Measurements from ENCODE around the gene LARP4. TPM values are rescaled to one million over a fixed set of nuclear protein-coding genes. Genes with fewer than 3 reads are reported as not detected.

LARP4 gene
- total RNA-seq, 1 donor from 2014 or later: 63.8 TPM

DNA sequence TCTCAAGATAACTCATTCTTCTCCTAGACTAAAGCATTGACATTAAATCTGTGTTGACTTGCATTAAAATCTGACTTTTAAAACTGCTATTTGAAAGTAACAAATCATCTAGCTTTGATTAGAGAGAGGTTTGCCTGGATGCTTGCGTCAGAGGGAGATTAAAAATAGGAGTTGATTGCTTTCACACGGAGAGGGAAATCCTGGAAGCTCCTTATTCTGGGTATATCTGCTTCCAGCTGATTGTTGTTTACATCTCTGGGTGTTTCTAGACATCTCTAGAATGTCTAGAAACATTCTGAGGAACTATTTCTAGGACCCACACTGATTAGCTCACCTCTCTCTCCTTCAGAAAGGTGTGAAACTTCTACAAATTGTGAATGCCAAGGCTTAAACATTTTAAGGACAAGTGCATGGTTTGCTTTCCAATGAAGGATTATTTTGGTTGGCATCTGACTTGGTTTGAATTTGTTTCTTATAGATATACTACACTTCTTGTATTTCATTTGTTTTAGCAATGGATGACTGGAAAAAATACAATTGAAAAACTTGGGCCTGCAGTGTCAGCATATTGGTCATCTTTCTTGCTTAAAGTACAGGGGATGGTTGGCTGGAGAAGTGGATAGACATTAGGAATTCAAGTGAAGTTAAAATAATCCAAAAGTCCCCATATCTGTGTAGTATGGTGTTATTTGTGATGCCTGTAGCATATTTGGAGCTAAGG, 106.2 kb downstream of the LARP4 start:
- TF ChIP-seq EZH2 (IDR thresholded peaks at IDR 0.05; ENCODE audit: insufficient read depth, low read length): no peak
- TF ChIP-seq, protein P1, sequence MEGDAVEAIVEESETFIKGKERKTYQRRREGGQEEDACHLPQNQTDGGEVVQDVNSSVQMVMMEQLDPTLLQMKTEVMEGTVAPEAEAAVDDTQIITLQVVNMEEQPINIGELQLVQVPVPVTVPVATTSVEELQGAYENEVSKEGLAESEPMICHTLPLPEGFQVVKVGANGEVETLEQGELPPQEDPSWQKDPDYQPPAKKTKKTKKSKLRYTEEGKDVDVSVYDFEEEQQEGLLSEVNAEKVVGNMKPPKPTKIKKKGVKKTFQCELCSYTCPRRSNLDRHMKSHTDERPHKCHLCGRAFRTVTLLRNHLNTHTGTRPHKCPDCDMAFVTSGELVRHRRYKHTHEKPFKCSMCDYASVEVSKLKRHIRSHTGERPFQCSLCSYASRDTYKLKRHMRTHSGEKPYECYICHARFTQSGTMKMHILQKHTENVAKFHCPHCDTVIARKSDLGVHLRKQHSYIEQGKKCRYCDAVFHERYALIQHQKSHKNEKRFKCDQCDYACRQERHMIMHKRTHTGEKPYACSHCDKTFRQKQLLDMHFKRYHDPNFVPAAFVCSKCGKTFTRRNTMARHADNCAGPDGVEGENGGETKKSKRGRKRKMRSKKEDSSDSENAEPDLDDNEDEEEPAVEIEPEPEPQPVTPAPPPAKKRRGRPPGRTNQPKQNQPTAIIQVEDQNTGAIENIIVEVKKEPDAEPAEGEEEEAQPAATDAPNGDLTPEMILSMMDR (IDR thresholded peaks at IDR 0.05; ENCODE audit: insufficient read depth, low read depth, low read length): no peak
- FAIRE-seq: no peak
- H3K36me3 ChIP-seq (ENCODE audit: insufficient read depth, low read length): no peaks in the 10 kb centered on the region
- peaks cover 73% of the 10 kb centered on the region for H3K79me2 ChIP-seq (ENCODE audit: insufficient read depth, low read length)
- H3K27ac ChIP-seq (ENCODE audit: low read depth, low read length): no peak overlapping the region
- H3K27ac Mint-ChIP-seq (ENCODE audit: unreplicated experiment): peak overlapping the region; percentile 13
- H3K9ac ChIP-seq (ENCODE audit: low read length): peak overlapping the region; percentile 96
- no peaks in the 10 kb centered on the region for H3K27me3 Mint-ChIP-seq (ENCODE audit: low read depth, unreplicated experiment)
- H3K9me3 ChIP-seq (ENCODE audit: insufficient read depth, low read depth, low read length): no peaks in the 10 kb centered on the region
- H3K4me1 ChIP-seq (ENCODE audit: insufficient read depth, low read length): peaks cover 19% of the 10 kb centered on the region
- no peak overlapping the region for H2AFZ ChIP-seq (ENCODE audit: low read depth, low read length)
- peaks cover 52% of the 10 kb centered on the region for H4K20me1 ChIP-seq (ENCODE audit: insufficient read depth, low read length)
- peak overlapping the region; percentile 92 for H3K4me2 ChIP-seq (ENCODE audit: low read length)
- peaks cover 37% of the 10 kb centered on the region for H3K4me1 Mint-ChIP-seq (ENCODE audit: low read depth, unreplicated experiment)
- peak overlapping the region; percentile 96 for H3K4me3 Mint-ChIP-seq (ENCODE audit: unreplicated experiment)
- no peaks in the 10 kb centered on the region for H3K27me3 ChIP-seq (ENCODE audit: insufficient read depth, low read length)
- H3K4me3 ChIP-seq (ENCODE audit: insufficient read depth, low read depth, low read length): no peak overlapping the region
- peak; percentile 17 for DNase-seq (ENCODE audit: low read depth)
- no peaks in the 10 kb centered on the region for H3K9me3 Mint-ChIP-seq (ENCODE audit: unreplicated experiment)
- H3K36me3 Mint-ChIP-seq (ENCODE audit: low read depth, unreplicated experiment): no peaks in the 10 kb centered on the region

DNA sequence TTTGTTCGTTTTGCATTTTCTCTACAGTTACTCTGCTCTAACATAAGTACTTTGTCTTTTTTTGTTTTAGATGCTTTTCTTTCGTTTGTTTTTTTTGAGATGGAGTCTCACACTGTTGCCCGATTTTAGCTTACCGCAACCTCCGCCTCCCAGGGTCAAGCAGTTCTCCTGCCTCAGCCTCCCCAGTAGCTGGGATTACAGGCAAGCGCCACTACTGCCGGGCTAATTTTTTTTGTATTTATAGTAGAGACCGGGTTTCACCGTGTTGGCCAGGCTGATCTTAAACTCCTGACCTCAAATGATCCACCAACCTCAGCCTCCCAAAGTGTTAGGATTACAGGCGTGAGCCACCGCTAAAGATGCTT, 106.8 kb downstream of the LARP4 start:
- peaks cover 37% of the 10 kb centered on the region for H3K4me1 Mint-ChIP-seq (ENCODE audit: low read depth, unreplicated experiment)
- H4K20me1 ChIP-seq (ENCODE audit: insufficient read depth, low read length): peaks cover 57% of the 10 kb centered on the region
- peak overlapping the region; percentile 96 for H3K4me3 Mint-ChIP-seq (ENCODE audit: unreplicated experiment)
- peak overlapping the region; percentile 13 for H3K27ac Mint-ChIP-seq (ENCODE audit: unreplicated experiment)
- peaks cover 19% of the 10 kb centered on the region for H3K4me1 ChIP-seq (ENCODE audit: insufficient read depth, low read length)
- H3K4me2 ChIP-seq (ENCODE audit: low read length): peak overlapping the region; percentile 92
- H3K27ac ChIP-seq (ENCODE audit: low read depth, low read length): no peak overlapping the region
- TF ChIP-seq, protein P1 (IDR thresholded peaks at IDR 0.05; ENCODE audit: insufficient read depth, low read depth, low read length): no peak
- peak overlapping the region; percentile 23 for H3K9ac ChIP-seq (ENCODE audit: low read length)
- H3K9me3 Mint-ChIP-seq (ENCODE audit: unreplicated experiment): no peaks in the 10 kb centered on the region
- no peak overlapping the region for H2AFZ ChIP-seq (ENCODE audit: low read depth, low read length)
- DNase-seq (ENCODE audit: low read depth) (no peak), FAIRE-seq (no peak)
- H3K27me3 Mint-ChIP-seq (ENCODE audit: low read depth, unreplicated experiment): no peaks in the 10 kb centered on the region
- no peaks in the 10 kb centered on the region for H3K9me3 ChIP-seq (ENCODE audit: insufficient read depth, low read depth, low read length)
- no peaks in the 10 kb centered on the region for H3K36me3 ChIP-seq (ENCODE audit: insufficient read depth, low read length)
- H3K36me3 Mint-ChIP-seq (ENCODE audit: low read depth, unreplicated experiment): no peaks in the 10 kb centered on the region
- H3K4me3 ChIP-seq (ENCODE audit: insufficient read depth, low read depth, low read length): no peak overlapping the region
- no peaks in the 10 kb centered on the region for H3K27me3 ChIP-seq (ENCODE audit: insufficient read depth, low read length)
- peaks cover 78% of the 10 kb centered on the region for H3K79me2 ChIP-seq (ENCODE audit: insufficient read depth, low read length)

DNA sequence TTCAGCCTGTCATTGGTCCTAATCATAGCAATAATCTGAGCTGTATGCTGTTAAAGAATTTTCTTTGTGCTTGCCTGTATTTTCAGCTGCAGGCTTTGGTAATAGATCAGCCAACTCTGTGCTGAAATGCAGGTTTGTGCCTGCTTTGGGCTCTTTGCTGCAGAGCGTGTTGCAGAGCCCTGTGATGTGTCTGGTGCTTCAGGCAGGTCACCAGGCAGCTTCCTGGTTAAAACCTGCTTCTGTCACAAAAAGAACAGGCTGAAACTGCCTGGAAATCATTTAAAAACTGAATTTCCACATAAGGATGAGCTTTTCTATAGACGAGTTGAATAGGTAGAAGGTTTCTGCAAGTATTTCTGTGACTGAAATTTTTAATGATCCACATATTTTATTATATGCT, 107.2 kb downstream of the LARP4 start:
- H2AFZ ChIP-seq (ENCODE audit: low read depth, low read length): no peak overlapping the region
- H3K9ac ChIP-seq (ENCODE audit: low read length): peak overlapping the region; percentile 23
- no peaks in the 10 kb centered on the region for H3K9me3 Mint-ChIP-seq (ENCODE audit: unreplicated experiment)
- no peaks in the 10 kb centered on the region for H3K27me3 ChIP-seq (ENCODE audit: insufficient read depth, low read length)
- no peaks in the 10 kb centered on the region for H3K36me3 Mint-ChIP-seq (ENCODE audit: low read depth, unreplicated experiment)
- H3K4me3 ChIP-seq (ENCODE audit: insufficient read depth, low read depth, low read length): no peak overlapping the region
- peaks cover 83% of the 10 kb centered on the region for H3K79me2 ChIP-seq (ENCODE audit: insufficient read depth, low read length)
- peak overlapping the region; percentile 72 for H3K27ac Mint-ChIP-seq (ENCODE audit: unreplicated experiment)
- H3K27ac ChIP-seq (ENCODE audit: low read depth, low read length): no peak overlapping the region
- H4K20me1 ChIP-seq (ENCODE audit: insufficient read depth, low read length): peaks cover 62% of the 10 kb centered on the region
- no peaks in the 10 kb centered on the region for H3K27me3 Mint-ChIP-seq (ENCODE audit: low read depth, unreplicated experiment)
- H3K4me1 Mint-ChIP-seq (ENCODE audit: low read depth, unreplicated experiment): peaks cover 37% of the 10 kb centered on the region
- FAIRE-seq (no peak), DNase-seq (ENCODE audit: low read depth) (no peak)
- no peaks in the 10 kb centered on the region for H3K9me3 ChIP-seq (ENCODE audit: insufficient read depth, low read depth, low read length)
- peaks cover 19% of the 10 kb centered on the region for H3K4me1 ChIP-seq (ENCODE audit: insufficient read depth, low read length)
- TF ChIP-seq EZH2 (IDR thresholded peaks at IDR 0.05; ENCODE audit: insufficient read depth, low read length): no peak
- TF ChIP-seq, protein P1 (IDR thresholded peaks at IDR 0.05; ENCODE audit: insufficient read depth, low read depth, low read length): no peak
- peak overlapping the region; percentile 80 for H3K4me3 Mint-ChIP-seq (ENCODE audit: unreplicated experiment)
- H3K36me3 ChIP-seq (ENCODE audit: insufficient read depth, low read length): no peaks in the 10 kb centered on the region
- H3K4me2 ChIP-seq (ENCODE audit: low read length): peak overlapping the region; percentile 92

All from astrocyte (in vitro differentiated cells and primary cell).